Measurements from ENCODE around the gene WDR37.

Gene WDR37

DNA sequence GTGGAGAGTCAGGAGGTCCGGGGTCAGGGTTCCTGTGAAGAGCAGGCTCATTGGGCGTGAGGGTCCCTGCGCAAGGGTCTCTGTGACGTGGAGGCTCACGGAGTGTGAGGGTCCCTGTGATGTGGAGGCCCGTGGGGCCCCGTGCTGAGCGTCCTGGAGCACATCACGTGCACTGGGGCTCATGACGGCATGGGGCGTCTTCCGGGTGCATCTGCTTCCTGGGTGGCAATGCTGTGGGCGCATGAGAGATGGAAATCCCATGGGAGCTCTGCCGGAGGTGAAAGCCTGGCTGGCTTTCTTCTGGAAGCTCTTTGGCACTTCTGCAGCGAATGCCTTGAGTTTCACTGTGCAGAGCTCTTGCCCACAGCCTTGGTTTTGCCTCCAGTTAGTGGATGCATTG is 71.4 kb downstream of the WDR37 start:
- DNase-seq (ENCODE audit: low read depth in 2 of 2): no peak

DNA sequence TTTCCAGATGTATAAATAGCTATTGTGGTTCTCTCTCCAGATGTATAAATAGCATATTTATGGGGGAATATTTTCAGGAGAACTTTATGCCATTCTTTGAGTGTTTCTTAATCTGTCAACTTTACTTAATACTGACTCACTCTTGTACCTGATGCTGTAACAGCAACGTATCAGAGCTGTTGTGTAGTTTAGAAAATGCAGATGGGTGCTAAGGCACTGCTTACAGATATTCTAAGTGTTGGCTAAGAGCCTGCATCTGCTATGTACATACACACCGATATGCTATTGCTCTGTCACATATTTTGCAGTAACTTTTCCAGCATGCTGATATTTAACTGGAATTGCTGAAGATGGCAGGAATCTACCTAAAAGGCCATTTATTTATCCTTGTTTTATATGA is 71.9 kb downstream of the WDR37 start:
- no peak for DNase-seq (ENCODE audit: low read depth in 2 of 2)

DNA sequence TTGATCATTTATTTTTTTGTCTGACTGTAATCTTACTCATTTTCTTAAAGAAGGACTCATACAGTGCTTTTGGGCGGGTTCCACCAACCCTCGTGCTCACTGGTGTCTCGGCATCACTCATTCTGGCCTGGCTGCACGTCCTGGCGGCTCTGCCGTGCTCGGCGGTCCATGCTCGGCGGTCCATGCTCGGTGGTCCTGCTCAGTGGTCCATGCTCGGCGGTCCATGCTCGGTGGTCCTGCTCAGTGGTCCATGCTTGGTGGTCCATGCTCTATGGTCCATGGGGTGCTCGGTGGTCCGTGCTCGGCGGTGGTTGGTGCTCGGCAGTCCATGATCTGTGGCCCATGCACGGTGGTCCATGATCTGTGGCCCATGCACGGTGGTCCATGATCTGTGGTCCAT is 72.5 kb downstream of the WDR37 start:
- no peak for DNase-seq (ENCODE audit: low read depth in 2 of 2)

DNA sequence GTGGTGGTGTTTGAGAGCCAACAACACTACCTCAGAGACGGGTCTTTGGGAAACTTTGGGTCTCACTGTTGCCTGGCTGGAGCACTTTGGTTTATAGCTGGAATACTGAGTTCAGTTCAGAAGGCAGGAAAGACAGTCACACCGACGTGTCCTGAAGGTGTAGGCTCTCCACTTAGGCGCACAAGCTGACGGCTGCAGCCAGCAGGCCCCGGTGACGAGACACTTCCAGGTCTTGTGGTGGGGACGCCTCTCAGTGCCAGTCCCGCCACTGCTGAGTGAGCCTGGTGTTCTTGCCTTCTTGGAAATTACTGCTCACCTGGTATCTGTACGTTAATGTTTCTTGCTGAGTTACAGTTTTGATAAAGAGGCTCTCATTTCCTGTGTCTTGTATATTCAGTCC is 74.0 kb downstream of the WDR37 start:
- no peak for DNase-seq (ENCODE audit: low read depth in 2 of 2)

DNA sequence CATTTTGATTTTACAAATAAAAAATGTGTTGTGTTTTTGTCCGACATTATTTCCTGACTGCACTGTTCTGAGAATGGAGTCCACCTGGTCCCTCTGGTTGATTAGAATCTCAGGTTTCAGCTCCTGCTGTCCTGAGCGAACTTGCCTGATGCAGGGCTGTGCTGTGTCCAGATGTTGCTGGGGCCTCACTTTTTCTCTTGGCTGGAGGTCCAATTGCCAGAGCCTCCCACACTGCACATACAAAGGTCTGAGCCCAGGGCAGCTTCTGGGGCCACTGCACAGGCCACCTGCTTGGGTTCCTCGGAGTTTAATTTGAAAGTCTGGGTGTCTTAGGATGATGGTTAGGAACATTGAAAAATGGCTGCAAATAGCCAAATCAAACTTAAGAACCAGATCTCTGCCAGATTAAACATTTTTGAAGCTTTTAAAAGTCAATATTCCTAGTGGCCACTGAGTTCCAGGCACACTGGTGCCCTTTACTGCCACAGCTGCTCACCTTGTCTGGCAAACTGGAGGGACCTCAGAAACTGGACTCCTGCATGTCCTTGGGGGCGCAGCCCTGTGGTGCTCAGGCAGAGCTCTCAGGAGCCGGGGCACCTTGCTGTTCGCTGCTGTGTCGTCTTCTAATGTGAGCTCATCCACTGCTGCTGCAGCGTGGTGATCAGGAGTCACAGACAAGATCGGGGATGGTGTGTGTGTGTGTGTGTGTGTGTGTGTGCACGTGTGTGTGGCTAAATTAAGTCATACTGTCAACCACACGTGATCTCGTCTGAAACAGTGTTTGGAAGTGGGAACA is 75.0 kb downstream of the WDR37 start:
- DNase-seq (ENCODE audit: low read depth in 2 of 2): no peak

DNA sequence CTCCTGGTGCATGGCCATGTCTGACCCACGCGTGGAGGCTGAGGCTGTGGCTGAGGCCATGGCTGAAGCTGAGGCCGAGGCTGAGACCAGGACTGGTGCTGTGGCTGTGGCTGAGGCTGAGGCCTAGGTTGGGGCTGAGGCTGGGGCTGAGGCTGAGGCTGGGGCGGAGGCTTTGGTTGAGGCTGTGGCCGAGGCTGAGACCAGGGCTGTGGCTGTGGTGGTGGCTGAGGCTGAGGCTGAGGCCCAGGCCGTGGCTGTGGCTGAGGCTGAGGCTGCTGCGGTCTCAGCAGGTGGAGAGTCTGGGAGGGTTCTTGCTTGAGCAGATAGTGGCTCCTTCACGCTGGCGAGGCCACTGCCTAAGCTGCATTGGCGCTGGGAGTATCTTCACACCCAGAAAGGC is 76.4 kb downstream of the WDR37 start:
- DNase-seq (ENCODE audit: low read depth in 2 of 2): no peak

DNA sequence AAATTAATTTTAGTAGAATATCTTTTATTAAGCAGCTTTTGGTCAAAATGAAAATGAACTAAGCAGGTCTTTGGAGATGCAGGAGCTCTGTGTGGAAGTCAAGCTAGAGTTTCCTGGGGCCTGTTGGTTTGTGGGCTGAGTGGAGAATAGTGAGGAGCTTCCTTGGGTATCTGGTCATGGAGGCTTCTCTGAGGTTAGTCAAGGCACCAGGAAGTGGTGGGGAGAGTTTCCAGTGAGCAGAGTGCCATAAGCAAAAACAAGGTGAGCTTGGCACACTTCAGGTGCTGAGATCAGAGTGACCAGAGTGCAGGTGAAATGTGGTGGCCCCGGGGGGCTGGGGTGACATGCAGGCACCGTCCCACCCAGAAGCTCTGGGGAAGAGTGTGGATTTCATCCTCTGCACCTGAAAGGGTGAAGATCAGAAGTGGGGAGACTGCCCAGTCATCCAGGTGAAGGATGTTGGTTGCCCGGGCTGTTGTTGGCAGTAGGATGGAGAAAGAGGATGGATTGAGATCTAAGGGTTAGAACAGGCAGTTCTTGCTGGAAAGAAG is 77.4 kb downstream of the WDR37 start:
- no peak for DNase-seq (ENCODE audit: low read depth in 2 of 2)

DNA sequence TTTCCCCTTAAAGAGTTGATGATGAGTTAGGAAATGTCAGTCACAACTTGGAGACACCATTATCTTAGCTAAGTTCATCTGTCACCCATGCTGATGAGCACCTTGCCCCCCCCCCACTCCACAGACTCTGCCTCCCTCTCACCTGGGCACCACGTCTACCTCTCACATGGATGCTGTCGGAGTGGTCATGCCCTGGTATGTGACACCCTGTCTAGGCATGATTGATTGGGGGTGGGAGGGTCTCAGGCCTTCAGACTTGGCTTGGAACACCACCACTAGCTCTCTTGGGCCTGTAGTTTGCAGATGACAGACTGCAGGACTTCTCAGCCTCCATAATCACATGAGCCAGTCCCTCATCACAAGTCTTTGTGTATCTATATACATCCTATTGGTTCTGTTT is 78.0 kb downstream of the WDR37 start:
- DNase-seq (ENCODE audit: low read depth in 2 of 2): no peak

DNA sequence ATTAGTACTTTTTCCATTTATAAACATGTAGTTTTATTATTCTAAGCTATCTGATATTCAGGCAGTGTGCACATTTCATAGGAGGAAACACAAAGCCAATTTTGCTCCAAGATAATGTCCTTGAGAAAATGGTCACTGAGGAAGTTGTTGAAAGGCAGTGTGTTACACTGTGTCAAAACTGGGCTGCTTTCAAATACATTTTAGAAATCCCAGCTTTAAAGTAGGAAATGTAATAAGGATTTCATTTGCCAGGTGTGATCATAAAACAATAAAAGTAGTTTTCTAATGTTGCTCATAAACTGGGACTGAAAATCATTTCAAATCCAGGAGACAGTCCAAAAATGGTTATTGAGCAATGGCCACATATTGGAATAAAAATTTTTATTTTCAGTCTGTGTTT is 80.1 kb downstream of the WDR37 start:
- no peak for DNase-seq (ENCODE audit: low read depth in 2 of 2)

DNA sequence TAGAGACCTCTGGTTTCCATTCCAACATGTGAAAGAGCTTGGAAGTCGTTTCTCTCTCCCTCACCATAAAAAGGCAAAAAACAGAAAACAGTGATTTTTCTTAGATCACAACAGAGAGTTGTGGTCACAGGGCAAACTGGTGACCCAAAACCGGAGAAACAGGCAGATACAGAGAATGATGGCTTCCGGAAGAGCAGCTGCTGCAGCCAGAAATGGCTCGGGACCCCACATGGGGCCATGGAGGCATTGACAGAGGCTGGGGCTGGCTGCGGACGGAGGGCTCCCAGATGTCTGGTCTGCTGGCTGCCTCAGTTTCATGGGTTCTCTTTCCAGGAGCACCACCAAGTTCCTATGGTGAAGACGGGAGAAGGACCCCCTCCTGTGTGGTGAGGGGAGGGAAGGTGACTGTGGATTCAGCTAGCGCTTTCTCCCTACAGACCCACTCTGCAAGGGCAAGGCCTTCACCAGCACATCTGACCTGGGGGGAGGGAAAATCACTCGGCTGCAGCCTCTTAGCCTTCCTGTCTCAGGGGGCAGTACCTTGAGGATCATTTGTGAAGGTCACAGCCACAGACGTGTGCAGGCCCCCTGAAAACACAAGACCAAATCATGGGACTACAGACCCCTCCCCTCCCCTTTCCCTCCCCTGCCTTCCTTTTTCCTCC is 81.4 kb downstream of the WDR37 start:
- no peak for DNase-seq (ENCODE audit: low read depth in 2 of 2)

DNA sequence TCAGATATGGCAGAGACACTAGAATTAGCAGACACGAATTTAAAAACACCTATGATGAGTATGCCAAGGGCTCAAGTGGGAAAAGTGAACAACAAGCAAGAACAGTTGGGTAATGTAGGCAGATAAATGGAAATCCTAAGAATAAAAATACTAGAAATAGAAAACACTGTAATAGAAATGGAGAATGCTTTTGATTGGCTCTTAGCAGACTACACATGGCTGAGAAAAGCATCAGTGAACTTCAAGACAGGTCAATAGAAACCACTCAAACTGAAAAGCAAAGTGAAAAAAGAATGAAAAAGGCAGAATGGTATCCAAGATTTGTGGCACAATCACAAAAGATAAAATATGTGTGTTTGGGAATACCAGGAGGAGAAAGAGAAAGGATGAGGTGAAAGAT is 82.3 kb downstream of the WDR37 start:
- no peak for DNase-seq (ENCODE audit: low read depth in 2 of 2)

DNA sequence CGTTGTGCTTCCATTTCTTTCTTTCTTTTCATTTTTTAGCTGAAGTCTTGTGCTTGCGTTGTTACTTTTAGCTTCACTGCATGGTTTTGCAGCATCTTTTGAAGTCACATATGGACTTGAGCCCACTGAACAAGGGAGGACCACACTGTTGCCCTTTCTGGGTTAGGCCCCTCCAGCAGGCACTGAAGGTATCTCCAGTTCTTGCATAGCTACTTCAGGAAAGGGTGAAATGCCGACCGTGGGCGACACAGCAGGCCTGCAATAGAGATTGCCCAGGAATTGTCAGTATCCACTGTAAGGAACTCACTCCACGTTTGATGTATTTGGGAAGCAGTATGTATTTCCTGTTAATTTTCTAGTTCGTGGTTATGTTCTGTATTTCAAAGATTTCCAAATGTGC is 85.1 kb downstream of the WDR37 start:
- no peak for DNase-seq (ENCODE audit: low read depth in 2 of 2)

DNA sequence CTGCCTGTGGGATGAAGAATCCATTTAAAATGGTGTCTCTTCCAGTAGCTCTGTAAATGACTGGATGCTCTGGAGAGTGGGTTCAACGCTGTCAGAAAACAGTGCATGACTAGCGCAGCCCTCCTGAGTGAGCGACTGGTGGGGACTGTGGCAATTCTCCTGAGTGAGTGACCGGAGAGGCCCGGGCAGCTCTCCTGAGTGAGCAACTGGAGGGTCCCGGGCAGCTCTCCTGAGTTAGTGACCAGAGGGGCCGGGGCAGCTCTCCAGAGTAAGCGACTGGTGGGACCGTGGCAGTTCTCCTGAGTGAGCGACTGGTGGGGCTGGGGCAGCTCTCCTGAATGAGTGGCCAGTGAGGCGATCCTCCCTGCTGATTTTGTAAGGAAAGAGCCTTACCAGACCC is 85.5 kb downstream of the WDR37 start:
- DNase-seq (ENCODE audit: low read depth in 2 of 2): no peak

DNA sequence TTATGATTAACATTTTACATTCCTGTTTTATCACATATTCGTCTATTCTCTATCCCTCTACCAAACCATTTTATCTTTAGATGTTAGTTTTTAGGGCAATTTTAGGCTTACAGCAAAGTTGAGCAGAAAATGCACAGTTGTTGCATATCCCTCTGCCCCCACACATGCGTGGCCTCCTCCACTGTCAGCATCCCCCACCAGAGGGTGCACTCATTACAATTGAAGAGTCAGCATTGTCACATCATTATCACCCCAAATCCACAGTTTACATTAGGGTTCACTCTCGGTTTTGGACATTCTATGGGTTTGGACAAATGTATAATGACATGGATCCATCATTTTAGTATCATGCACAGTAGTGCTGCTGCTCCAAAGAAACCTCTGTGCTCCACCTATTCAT is 86.4 kb downstream of the WDR37 start:
- DNase-seq (ENCODE audit: low read depth in 2 of 2): no peak

DNA sequence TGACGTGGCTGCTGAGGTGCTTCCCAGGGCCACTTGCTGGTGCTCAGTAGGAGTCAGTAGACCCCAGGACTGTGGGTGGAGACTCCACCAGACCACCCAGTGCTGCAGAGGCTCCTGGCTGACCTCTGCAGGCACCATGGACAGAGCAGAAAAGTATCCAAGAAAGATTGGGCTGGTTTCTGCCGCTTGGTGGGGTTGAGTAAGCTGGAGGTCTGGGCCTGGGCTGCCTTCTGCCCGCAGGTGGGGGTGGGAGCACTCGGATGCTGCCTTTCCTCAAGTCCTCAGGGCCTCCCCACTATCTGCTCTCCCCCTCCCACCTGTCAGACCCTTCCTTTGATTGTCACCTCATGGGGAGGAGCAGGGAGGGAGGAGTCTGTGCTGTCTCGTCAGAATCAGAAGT is 91.6 kb downstream of the WDR37 start:
- no peak for DNase-seq (ENCODE audit: low read depth in 2 of 2)

DNA sequence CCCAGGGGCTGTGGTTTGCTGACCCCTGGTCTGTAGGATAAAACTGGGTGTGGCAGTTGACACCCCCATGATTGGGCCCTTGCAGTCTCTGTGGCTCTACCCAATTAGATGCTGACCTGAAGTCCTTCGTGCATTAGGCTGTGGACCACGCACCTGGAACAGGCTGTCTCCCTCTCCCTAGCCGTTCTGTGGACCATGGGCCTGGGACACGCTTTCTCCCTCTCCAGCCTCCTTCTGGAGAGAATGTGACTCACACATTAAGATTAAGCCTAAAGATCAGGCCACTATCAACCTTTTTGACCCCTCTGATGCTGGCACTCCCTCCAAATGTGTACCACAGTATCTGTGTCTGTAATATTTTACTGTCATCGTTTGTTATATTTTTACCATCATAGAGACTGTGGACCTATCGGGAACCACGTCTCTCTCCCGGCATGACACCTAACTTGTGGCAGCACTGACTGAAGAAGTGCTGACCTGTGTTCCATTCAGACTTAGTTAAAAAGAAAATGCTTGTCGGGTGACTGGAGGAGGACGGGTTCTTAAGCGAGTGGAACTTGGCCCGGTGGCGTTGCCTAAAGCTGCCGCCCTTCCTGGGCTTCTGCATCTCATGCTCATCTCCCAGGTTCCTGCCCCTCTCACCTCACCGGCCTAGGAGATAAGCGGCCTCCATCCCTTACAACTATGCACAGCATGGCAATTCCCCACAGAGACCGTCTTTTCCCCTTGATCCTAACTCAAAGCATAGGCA is 92.8 kb downstream of the WDR37 start:
- no peak for DNase-seq (ENCODE audit: low read depth in 2 of 2)

DNA sequence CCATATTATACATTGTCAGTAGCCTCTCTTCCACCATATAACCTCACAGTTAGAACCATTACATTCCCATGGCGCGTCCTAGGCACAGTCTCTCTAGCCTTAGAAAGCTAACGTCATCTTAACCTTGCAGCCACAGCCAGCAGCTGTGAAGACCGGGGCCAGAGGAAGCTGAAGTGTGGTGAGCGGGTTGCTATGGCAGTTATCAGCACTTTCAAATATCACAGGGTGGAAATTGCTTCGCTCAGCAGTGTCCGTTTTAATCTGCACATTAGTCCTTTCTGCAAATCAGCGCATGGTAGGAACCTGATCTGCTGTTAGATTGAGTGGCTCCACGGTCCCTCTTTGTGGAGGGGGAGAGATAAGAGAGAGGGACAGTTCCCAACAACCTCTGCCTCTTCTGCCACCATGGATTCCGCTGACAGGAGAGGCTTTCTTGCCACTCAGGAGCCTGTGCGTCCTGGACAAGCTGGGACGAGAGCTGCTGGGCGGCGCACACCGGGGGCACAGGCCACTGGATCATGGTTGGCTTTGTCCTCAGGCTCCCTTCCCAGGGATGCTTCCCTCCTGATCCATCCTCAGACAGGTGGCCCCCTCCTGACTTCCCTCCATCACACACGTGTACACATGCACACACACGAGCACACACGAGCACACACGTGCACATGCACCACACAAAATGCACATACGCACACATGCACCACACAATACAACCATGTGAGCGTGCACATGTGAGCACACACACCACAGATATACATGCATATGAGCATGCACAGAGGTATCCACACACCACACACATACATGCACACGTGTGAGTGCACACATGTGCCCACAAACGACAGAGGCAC is 93.8 kb downstream of the WDR37 start:
- DNase-seq (ENCODE audit: low read depth in 2 of 2): peak in 1 of 2 donors; percentile 5

DNA sequence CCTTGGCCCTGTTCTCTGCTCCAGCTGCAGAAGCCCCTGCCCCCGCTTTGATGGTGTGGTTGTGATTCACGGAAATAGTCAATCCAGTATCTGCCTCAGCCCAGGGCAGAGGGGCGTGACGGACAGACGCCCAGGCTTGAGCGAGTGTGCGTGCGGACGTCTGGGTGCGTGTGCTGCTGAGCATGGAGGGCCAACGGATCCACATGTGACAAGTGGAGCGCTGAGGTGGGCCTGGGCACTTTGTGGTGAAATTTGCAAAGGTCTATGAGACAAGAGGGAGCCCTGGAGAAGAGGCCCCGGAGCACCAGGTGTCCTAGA is 94.4 kb downstream of the WDR37 start:
- DNase-seq (ENCODE audit: low read depth in 2 of 2): no peak

DNA sequence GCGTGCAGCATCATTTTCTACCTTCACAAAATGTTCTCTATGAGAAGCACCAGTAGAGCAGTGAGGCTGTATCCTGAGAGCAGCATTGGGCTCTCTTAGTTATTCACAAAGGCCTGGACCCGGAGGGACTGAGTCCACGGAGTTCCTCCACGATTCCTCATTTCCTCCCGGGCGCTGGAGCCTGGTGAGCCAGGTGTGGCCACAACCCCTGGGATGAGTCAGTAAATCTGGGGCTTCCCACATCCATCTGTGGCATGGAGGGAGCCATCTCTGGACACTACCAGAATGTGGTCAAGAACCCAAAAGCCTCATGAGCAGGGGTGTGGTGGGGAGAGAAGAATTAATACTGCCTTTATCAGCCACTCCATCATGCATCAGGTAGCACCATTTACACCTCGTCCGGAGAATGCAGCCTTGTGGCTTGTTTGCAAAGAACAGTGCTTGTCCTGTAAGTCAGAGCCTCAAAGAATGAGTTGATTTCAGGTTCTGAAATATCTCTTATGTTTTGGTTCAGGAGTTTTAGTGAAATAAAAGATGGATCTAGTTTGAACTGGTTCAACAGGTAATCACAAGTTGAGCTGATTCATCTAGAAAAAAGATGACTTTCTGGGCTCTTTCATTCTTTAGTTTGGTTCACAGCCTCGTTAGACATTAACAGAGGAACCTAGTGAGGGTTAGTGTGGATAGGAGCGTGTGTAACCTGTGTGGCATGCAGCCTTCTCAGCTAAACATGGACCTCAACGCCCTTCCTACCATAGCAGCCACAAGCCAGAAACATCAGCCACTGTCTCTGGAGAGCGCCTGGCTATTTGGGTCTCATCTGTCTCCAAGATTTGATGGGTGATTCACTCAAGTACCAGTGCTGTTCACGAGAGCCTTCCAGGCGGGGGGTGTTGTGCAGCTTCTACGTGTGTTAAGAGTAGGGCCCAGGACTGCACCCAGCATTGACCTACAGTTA is 95.2 kb downstream of the WDR37 start:
- DNase-seq (ENCODE audit: low read depth in 2 of 2): no peak

DNA sequence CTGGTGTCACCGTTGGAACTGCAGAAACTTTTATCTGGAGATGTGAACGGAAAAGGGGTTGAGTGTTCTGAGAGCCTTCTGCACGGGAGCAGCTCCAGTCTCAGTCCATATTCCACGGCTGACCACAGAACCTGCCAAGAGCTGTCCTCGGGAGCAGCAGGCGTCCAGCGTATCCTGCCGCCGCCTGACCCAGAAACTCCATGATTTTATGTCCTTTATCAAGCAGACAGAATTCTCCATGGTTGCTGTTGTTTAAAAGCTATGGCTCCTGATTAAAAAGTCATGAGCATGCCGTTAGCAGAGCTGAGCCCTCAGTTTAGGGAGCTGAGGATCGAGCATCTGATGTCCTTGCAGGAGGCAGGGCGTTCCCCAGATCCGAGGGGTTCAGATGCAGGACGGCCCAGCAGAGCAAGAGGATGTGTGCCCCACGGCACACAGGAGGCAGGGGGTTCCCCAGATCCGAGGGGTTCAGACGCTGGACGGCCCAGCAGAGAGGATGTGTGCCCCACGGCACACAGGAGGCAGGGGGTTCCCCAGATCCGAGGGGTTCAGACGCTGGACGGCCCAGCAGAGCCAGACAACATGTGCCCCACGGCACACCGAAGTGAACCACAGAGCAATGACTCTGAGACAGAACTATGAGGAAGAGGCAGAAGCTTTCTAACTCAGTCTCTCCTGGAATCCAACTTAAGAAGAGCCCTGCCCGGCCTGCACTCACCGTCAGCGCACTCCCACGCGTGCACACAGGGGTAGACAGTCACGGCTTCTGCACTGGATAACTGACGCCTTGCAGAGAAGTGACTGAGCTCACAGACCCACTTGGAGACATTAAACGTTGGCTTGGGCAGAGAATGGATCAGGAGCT is 96.4 kb downstream of the WDR37 start:
- no peak for DNase-seq (ENCODE audit: low read depth in 2 of 2)
